Measurements from ENCODE around the gene BCL11A. TPM values are rescaled to one million over a fixed set of nuclear protein-coding genes. Genes with fewer than 3 reads are reported as not detected.

Gene BCL11A
- polyA plus RNA-seq, 3 donors, result 12.7 to 14.2 (median 12.8) TPM

DNA sequence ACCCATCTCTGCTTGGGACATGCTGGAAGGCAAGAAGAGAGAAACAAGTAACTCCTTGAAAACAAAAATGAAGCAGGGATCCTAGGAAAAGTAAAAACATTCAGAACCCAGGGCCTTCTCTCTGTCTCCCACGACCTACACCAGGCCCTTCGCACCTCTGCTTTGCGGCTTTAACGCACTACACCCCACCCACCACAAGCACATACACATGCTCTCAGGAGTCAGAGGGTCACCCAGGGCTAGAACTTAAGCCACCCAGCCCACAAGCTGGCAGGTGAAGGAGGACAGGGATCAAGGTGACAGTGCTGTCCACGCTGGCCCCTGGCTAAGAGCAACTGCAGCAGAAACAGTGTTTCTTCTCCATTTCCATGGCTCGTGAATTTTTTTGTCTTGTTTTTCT is 72.2 kb downstream of the BCL11A start:
- DNase-seq (ENCODE audit: extremely low read depth in 1 of 11, low read depth in 9 of 11, low spot score in 4 of 11), result no peak

DNA sequence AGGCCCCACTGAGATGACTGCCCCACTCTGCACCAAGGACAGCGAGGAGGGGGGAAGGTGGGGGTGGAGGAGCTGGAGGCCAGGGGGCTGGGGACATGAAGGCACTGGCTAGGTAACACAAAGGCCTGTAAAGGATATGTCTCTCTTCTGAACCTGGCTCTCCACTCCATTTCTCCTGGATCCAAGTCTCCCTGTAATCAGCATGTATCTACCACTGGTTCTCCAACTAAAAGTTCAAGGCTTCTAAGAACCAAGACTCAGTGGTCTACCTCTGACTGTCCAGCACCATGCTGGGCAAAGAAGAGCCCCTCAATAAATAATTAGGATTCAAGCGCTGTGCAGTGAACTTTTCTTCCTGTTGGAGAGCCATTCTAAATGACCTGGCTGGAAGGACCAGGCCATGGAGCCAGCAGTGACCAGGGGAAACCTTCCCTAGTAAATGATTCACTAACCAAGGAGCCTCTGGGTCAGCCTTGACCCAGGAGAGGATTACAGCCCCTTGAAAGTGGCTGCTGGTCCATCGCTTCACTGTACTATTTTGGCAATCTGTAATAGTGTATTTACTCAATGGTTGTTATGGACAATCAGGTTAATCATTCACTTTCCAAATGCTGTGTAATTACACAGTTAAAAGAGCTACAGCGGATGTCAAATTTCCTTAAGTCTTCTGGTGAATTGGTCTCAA is 73.2 kb downstream of the BCL11A start:
- peak in 2 of 11 donors; percentile 47 to 49 for DNase-seq (ENCODE audit: extremely low read depth in 1 of 11, low read depth in 9 of 11, low spot score in 4 of 11)

DNA sequence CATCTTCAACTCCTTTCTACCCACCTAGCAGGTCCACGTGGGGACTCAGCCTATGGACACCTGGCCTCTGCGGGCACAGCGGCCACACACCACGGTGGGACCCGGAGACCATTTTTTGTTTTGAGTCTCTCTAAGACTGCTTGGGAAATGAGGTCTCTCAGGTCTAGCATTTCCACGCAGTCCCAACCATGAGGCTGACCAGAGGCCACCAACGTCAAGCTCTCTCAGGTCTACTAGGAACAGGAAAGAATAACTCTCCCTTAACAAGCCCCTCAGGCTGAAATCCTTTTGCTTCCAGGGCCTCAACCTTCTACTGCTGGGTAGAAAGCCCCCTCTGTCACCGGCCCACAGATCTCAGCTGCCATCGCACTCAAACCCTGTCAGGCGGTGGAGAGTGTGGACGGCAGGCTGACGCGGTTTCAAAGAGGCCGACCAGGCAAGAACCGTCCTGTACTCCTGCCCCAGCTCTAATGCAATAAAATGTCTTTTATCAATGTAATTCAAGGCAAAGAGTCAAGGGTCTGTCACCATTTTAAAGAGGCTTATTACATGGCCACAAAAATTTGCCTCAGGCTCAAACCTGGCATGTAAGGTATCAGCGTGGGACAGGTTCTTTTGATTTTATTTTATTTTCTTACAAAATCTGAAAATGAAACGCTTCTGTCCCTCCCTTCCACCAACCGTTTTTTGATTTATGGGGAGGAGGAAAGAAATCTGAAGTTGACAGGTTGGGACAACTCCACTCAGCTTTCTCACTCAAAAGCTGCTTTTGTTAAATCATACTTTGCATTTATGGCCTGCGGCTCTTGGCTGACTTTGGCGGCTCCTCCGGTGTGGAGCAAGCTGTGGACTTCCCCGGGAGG is 74.0 kb downstream of the BCL11A start:
- no peak for DNase-seq (ENCODE audit: extremely low read depth in 1 of 11, low read depth in 9 of 11, low spot score in 4 of 11)

DNA sequence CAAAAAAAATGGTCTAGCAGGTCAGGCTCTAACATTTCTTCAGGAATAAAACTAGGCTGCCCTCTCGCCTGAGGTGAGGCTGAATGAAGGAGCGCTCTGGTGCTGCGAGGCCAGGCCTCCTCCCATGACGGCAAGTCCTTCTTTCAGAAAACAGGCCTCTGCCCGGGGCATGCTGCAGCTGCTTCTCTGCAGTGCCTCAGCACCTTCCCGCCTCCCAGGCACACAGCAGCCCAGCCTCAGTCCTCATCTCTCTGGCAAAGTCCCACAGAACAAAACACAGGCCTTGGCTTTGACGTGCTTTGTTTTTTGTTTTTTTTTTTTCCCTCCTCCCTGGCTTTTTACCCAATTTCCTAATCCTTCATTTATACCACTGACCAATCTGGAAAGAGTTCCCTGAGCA is 74.8 kb downstream of the BCL11A start:
- no peak for DNase-seq (ENCODE audit: extremely low read depth in 1 of 11, low read depth in 9 of 11, low spot score in 4 of 11)

DNA sequence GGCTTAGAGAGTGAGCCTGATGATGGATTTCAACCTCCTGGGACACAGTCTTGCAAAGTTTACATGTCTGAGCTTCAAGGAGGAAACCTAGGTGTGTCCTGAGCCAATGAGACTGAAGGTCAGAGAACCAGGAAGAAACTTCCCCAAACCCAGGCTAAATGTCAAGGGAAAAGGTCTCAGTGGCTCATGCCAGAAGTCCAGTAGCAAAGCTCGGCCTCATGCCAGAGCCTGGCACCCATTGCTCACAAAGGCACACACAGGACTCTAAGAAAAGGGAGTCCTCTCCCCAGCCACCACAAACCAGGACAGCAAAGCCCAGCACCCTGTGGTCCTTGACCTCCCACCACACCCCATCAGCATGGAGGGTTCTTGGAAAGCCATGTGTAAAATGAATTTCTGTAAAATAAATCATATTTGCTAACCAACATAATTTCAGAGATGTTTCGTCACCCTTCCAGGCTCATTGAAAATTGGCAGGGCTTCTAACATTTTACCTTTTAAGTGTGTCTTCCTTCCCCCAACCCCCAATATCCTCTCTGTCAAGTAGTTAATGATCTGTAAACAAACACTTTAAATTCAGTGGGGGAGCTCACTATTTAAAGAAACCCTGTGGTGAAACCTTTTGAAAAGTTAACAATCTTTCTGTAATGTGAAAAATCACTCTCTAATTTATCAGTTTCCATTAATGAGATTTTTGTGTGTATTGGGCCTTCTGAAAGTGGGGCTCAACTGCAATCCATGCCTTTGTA is 77.1 kb downstream of the BCL11A start:
- no peak for DNase-seq (ENCODE audit: extremely low read depth in 1 of 11, low read depth in 9 of 11, low spot score in 4 of 11)

DNA sequence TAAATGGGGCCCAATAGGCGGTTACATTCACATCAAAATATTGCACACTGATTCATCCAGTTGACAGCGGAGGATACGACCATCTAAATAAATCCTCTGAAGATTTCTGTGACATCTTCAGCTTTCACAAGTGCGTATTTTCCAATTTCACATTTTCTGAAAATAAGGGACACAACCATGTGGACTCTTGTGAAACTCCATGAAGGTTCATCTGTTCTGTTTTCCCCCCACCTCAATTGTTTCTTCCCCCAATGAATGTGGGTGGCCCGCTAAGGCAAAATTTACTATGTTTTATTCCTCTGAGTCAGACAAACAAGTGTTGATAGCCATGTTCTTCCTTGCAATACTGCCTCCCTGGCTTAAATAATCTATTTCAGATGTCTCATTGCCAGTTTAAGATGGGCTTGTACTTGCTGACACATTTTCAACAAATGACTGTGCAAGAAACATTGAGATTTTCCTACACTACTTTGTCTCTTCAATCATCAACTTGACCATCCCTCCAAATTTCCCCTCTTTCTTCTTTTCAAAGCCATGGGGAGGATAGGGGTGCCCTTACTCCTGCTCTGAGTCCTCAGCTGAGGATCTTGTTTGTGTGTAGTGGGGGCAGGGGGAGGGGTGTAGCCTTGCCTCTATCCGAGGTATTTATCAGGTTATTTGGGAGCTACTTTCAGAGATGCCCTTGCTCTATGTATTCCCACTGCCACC is 78.2 kb downstream of the BCL11A start:
- DNase-seq (ENCODE audit: extremely low read depth in 1 of 11, low read depth in 9 of 11, low spot score in 4 of 11), result no peak

DNA sequence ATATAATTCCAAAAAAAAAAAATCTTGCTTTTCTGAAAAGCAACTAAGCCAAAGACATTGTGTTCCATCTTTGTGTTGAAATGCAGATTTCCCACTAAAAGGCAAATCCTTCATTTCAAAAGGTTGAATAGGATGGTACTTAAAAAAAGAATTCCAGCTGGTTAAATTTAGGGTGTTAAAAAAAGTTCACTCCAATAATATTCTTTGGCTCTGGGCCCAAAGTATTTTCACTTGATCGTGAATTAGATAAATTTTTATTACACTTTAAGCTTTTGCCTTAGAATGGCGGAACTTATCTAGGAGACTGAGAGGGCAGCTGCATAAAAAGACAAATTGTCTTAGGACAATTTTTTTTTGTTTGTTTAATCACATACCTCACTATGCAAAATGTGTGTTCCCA is 79.2 kb downstream of the BCL11A start:
- no peak for DNase-seq (ENCODE audit: extremely low read depth in 1 of 11, low read depth in 9 of 11, low spot score in 4 of 11)

DNA sequence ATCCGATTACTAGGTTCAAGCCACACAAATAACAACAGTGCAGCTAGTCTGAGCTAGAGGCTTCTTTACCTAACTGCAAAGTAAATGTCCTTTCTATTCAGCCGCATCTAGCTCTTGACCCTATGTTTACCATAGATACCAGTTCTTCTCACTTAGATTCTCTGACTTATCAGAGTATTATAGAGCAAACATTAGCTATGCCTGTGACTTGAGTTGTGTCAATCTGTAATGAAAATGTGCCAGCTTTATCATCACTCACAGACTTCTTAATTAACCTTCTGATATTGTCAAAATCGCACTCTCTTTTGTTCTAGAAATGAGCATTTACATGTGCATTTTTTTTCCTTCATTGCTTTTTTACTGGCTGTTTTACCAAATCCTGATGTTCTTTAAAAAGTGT is 79.9 kb downstream of the BCL11A start:
- no peak for DNase-seq (ENCODE audit: extremely low read depth in 1 of 11, low read depth in 9 of 11, low spot score in 4 of 11)

DNA sequence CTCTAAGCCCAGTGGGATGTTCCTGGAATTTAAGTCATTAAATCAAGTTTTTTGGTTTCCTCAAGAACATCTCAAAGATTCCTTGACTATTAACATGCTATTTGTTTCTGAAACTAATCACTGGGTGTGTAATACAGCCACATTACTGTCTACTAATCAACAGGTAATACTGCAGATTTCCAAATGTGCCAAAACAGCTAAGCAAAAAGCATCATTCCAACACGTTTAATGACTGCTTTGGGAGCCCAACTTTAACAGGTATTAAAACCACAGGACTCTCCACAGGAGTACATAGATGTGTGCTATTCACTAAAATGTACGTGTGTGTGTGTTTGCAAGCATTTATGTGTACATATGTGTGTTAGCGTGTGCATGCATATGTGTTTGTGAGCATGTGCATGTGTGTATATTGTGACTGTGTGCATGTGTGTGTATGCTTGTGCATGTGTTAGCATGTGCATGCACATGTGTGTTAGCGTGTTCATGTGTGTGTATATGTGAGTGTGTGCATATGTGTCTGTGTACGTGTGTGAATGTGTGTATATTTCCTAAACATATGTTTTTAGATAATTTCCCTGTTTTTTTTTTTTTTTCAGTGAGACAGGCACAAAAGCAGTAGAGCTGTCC is 80.7 kb downstream of the BCL11A start:
- DNase-seq (ENCODE audit: extremely low read depth in 1 of 11, low read depth in 9 of 11, low spot score in 4 of 11), result no peak

DNA sequence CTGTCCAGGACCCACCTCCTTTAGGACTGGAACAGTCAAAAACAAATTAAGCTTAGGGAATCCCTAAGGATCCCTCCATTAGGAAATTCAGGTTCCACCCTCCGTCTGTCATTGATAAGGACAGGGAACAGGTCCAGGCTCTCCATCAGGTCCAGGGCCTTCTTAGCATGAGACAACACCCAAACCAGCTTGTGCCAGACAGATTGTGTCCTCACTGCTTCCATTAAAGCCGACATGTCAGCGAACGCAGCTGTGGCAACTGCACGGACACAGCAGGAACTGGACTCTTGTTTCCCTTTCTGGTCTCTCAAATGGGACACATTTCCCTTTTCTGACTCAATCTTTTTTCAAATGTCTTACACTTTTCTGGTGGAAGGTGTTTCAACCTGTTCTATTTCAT is 81.4 kb downstream of the BCL11A start:
- no peak for DNase-seq (ENCODE audit: extremely low read depth in 1 of 11, low read depth in 9 of 11, low spot score in 4 of 11)

DNA sequence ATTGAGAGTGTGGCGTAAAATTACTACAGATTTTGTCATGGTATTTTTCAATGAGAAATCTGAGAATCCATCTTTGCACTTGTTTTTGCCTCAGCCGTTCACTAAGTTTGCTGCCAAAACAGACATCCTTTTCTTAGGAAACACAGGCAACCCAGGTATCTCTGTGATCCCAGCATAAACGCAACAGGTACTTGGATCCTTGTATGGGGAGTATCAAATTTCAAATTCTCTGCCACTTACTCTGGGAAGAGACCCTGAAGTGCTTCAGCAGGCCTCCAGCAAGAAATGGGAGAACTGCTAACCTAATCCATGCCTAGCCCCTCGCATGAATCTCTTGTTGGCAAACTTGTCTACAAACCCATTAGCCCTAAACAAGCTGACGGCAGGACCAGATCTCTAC is 83.1 kb downstream of the BCL11A start:
- no peak for DNase-seq (ENCODE audit: extremely low read depth in 1 of 11, low read depth in 9 of 11, low spot score in 4 of 11)

DNA sequence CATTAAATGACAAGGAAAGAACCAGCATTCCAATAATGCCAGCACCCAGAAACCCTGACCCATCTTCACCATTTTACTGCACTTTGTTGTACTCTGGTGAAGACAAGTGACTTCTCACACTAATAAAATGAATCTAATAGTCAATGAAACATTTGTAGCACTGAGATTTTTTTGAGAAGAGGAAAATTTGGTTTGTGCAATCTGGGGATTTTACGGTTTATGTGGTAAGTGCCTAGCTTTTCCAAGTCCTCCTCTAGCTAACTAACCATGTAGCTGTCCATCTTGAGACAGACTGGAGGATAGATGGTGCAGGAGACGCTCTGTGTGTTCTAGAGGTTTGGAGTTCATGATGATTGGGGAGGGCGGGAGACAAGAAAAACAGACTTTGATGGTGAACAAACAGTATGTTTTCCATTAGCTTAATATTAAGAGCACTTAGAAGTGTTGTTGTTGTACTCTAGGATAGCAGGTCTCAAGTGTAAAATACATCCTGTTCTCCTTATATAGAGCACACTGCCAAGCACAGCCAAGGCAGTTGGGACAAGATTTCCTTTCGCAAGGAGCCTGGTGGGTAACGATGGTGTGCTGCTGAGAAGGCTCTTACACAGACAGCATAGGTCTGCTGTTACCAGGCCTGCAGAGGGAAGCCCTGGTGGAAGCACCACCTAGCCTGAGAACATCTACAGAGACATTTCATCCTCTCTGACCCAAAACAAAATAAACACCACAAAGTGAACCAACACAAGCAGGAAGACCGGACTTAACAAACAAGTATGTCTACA is 83.7 kb downstream of the BCL11A start:
- DNase-seq (ENCODE audit: extremely low read depth in 1 of 11, low read depth in 9 of 11, low spot score in 4 of 11), result no peak

DNA sequence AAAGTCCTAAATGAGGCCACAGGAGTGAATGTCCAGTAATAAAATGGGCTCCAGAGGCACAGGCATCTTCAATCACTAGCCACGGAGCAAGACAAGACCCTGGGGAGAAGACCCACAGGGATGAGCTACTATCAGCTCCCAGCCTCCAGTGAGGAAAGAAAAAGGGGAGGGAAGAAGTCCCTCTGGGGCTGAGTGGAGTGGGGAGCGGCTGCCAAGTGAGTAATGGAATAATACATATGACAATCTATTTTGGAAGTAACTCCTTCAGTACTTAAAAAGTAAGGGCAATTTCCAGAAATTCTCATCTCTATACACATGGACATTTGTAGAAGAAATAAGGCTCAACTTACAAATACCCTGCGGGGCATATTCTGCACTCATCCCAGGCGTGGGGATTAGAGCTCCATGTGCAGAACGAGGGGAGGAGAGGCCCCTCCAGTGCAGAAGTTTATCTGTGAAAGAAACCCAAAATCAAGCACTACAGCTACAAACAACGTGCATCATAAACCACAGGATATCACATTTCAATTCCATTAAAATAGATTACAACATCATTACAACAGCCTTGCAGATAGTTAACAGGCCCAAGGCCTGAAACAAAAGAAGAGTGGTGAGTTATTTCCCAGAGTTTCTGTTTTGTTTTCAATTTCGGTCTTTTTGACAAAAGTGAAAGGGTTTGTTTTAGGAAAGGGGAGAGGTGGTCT is 84.9 kb downstream of the BCL11A start:
- DNase-seq (ENCODE audit: extremely low read depth in 1 of 11, low read depth in 9 of 11, low spot score in 4 of 11), result no peak

DNA sequence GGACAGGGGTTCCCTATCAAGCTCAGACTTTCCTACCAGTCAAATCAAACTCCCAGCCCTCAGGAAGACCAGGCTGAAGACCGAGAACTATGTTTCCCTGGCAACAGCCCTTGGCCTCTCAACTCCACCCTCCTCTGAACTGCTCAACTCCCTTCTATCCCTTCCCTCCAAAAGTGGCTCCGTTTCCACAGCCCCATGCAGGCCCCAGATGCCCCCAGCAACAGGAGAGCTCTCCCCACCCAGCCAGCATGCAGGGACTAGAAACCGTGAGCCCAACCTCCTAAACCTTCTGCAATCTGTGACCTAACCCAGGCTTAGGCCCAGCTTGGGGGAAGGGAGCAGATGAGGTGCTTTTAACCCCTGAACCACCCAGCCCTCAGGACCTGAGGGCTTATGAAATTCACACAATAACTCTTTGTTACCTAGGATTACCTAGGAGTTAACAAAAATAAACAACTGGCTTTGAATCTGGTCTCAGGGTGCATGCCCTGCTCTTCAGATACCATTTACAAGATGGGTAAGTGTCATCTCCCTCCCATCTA is 87.2 kb downstream of the BCL11A start:
- DNase-seq (ENCODE audit: extremely low read depth in 1 of 11, low read depth in 9 of 11, low spot score in 4 of 11), result no peak

DNA sequence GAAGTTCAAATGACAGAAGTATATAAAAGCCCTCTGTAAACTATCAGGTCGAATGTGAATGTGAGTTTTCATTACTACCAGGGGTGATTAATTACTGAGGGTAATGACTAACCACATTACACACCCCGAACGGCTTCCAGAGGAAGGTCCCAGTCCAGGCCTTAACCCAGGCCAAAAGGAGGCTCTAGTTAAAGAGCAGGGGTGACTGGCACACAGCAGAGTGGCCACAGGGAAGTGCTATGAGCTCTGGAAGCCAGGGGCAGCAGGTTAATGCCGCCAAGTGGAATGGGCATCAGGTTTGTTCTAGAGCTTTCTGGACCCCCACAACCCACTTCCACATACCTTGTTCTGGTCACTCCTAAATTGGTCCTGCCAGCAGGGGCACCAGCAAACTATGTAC is 87.7 kb downstream of the BCL11A start:
- DNase-seq (ENCODE audit: extremely low read depth in 1 of 11, low read depth in 9 of 11, low spot score in 4 of 11), result no peak

DNA sequence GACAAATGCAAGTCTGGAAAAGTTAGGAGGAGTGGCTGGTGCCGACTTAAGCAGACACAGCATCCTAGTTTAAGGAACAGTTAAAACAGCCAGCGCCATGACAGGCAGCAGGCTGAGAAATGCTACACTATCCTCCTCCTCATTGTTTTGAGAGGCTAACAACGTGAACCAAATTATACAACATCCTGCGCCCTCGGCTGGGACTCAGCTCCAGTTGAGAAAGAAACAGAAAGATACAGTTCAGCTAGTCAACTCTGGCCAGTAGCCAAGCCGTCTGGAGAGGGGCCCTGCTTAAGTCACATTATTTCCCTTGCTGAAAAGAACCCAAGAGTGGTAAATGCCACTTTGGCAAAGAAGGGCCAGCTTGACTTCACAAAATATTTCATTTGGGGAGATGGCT is 90.2 kb downstream of the BCL11A start:
- DNase-seq (ENCODE audit: extremely low read depth in 1 of 11, low read depth in 9 of 11, low spot score in 4 of 11), result peak in 8 of 11 donors; percentile 31 to 48 (median 40)

DNA sequence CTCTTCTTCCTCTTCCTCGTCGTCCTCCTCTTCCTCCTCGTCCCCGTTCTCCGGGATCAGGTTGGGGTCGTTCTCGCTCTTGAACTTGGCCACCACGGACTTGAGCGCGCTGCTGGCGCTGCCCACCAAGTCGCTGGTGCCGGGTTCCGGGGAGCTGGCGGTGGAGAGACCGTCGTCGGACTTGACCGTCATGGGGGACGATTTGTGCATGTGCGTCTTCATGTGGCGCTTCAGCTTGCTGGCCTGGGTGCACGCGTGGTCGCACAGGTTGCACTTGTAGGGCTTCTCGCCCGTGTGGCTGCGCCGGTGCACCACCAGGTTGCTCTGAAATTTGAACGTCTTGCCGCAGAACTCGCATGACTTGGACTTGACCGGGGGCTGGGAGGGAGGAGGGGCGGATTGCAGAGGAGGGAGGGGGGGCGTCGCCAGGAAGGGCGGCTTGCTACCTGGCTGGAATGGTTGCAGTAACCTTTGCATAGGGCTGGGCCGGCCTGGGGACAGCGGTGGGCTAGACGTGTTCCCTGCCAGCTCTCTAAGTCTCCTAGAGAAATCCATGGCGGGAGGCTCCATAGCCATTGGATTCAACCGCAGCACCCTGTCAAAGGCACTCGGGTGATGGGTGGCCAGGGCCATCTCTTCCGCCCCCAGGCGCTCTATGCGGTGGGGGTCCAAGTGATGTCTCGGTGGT is 91.9 kb downstream of the BCL11A start:
- DNase-seq (ENCODE audit: extremely low read depth in 1 of 11, low read depth in 9 of 11, low spot score in 4 of 11), result no peak

Data from renal cortex interstitium (tissue), 11 donors.